Measurements from ENCODE around the gene EHD3. TPM values are rescaled to one million over a fixed set of nuclear protein-coding genes. Genes with fewer than 3 reads are reported as not detected.

The EHD3 gene
- total RNA-seq, 2 experiments from 2014 or later: 1.5 to 1.6 TPM

- no peak overlapping the region for H3K4me3 Mint-ChIP-seq
These were observed 12.4 kb downstream of the EHD3 start for GRCh38 chr2:31246184-31246852.

GRCh38 chr2:31247711-31248110 is 13.8 kb downstream of the EHD3 start:
- POLR2A ChIA-PET: no interaction called here
- DNase-seq: no peak
- Mint-ChIP-seq H3K36me3 (no peaks in the 10 kb centered on the region), H3K9me3 (no peaks in the 10 kb centered on the region), H3K27me3 (no peaks in the 10 kb centered on the region), H3K27ac (no peak overlapping the region), H3K4me3 (no peak overlapping the region), H3K4me1 (no peaks in the 10 kb centered on the region)
- no peak for ATAC-seq (ENCODE audit: low read depth)

More at GRCh38 chr2:31246184-31246852, 12.4 kb downstream of the EHD3 start:
- ATAC-seq (ENCODE audit: low read depth) (no peak), DNase-seq (no peak)
- no peaks in the 10 kb centered on the region for H3K27me3 Mint-ChIP-seq
- no peak overlapping the region for H3K27ac Mint-ChIP-seq
- no peaks in the 10 kb centered on the region for H3K36me3 Mint-ChIP-seq
- POLR2A ChIA-PET: no interaction called here
- H3K9me3 Mint-ChIP-seq: no peaks in the 10 kb centered on the region
- peaks cover 8% of the 10 kb centered on the region for H3K4me1 Mint-ChIP-seq

GRCh38 chr2:31248139-31248538 is 14.2 kb downstream of the EHD3 start:
- H3K27ac Mint-ChIP-seq: no peak overlapping the region
- ATAC-seq (ENCODE audit: low read depth) (no peak), DNase-seq (no peak)
- no peaks in the 10 kb centered on the region for H3K4me1 Mint-ChIP-seq
- POLR2A ChIA-PET: no interaction called here
- H3K9me3 Mint-ChIP-seq: no peaks in the 10 kb centered on the region
- no peaks in the 10 kb centered on the region for H3K27me3 Mint-ChIP-seq
- H3K36me3 Mint-ChIP-seq: no peaks in the 10 kb centered on the region
- H3K4me3 Mint-ChIP-seq: no peak overlapping the region

GRCh38 chr2:31249009-31249690 is 15.2 kb downstream of the EHD3 start:
- ATAC-seq (ENCODE audit: low read depth): no peak
- H3K27me3 Mint-ChIP-seq: no peaks in the 10 kb centered on the region
- H3K9me3 Mint-ChIP-seq: no peaks in the 10 kb centered on the region
- H3K36me3 Mint-ChIP-seq: no peaks in the 10 kb centered on the region
- DNase-seq: no peak
- no peak overlapping the region for H3K4me3 Mint-ChIP-seq
- POLR2A ChIA-PET: no interaction called here
- H3K27ac Mint-ChIP-seq: no peak overlapping the region
- H3K4me1 Mint-ChIP-seq: no peaks in the 10 kb centered on the region

- no peak overlapping the region for H3K27ac Mint-ChIP-seq
- POLR2A ChIA-PET: no interaction called here
- ATAC-seq (ENCODE audit: low read depth) (no peak), DNase-seq (no peak)
- no peaks in the 10 kb centered on the region for H3K27me3 Mint-ChIP-seq
- H3K4me3 Mint-ChIP-seq: no peak overlapping the region
- H3K36me3 Mint-ChIP-seq: no peaks in the 10 kb centered on the region
- H3K9me3 Mint-ChIP-seq: no peaks in the 10 kb centered on the region
- no peaks in the 10 kb centered on the region for H3K4me1 Mint-ChIP-seq
These were observed 17.1 kb downstream of the EHD3 start for GRCh38 chr2:31251018-31251417.

GRCh38 chr2:31251851-31252250 is 17.9 kb downstream of the EHD3 start:
- Mint-ChIP-seq H3K27me3 (no peaks in the 10 kb centered on the region), H3K27ac (no peak overlapping the region), H3K9me3 (no peaks in the 10 kb centered on the region), H3K36me3 (no peaks in the 10 kb centered on the region), H3K4me1 (no peaks in the 10 kb centered on the region), H3K4me3 (no peak overlapping the region)
- POLR2A ChIA-PET: no interaction called here
- DNase-seq: no peak
- no peak for ATAC-seq (ENCODE audit: low read depth)

- Mint-ChIP-seq H3K27me3 (no peaks in the 10 kb centered on the region), H3K9me3 (no peaks in the 10 kb centered on the region), H3K27ac (no peak overlapping the region), H3K4me1 (no peaks in the 10 kb centered on the region), H3K36me3 (no peaks in the 10 kb centered on the region), H3K4me3 (no peak overlapping the region)
- DNase-seq (no peak), ATAC-seq (ENCODE audit: low read depth) (no peak)
- POLR2A ChIA-PET: no interaction called here
These were observed 19.6 kb downstream of the EHD3 start for GRCh38 chr2:31253356-31254131.

GRCh38 chr2:31254237-31255203 is 20.6 kb downstream of the EHD3 start:
- no peaks in the 10 kb centered on the region for H3K4me1 Mint-ChIP-seq
- POLR2A ChIA-PET: no interaction called here
- no peak overlapping the region for H3K27ac Mint-ChIP-seq
- H3K36me3 Mint-ChIP-seq: no peaks in the 10 kb centered on the region
- no peaks in the 10 kb centered on the region for H3K9me3 Mint-ChIP-seq
- no peak overlapping the region for H3K4me3 Mint-ChIP-seq
- no peaks in the 10 kb centered on the region for H3K27me3 Mint-ChIP-seq
- ATAC-seq (ENCODE audit: low read depth): no peak
- DNase-seq: no peak

GRCh38 chr2:31255911-31256571 is 22.1 kb downstream of the EHD3 start:
- H3K27ac Mint-ChIP-seq: no peak overlapping the region
- no peak for ATAC-seq (ENCODE audit: low read depth)
- no peaks in the 10 kb centered on the region for H3K4me1 Mint-ChIP-seq
- H3K36me3 Mint-ChIP-seq: no peaks in the 10 kb centered on the region
- no peak for DNase-seq
- no peaks in the 10 kb centered on the region for H3K27me3 Mint-ChIP-seq
- no peak overlapping the region for H3K4me3 Mint-ChIP-seq
- POLR2A ChIA-PET: no interaction called here
- no peaks in the 10 kb centered on the region for H3K9me3 Mint-ChIP-seq

GRCh38 chr2:31256611-31257382 is 22.8 kb downstream of the EHD3 start:
- Mint-ChIP-seq H3K4me1 (no peaks in the 10 kb centered on the region), H3K27me3 (no peaks in the 10 kb centered on the region), H3K27ac (no peak overlapping the region), H3K4me3 (no peak overlapping the region), H3K9me3 (no peaks in the 10 kb centered on the region), H3K36me3 (no peaks in the 10 kb centered on the region)
- no peak for DNase-seq
- ATAC-seq (ENCODE audit: low read depth): no peak
- POLR2A ChIA-PET: no interaction called here

- H3K36me3 Mint-ChIP-seq: no peaks in the 10 kb centered on the region
- no peak overlapping the region for H3K27ac Mint-ChIP-seq
- no peaks in the 10 kb centered on the region for H3K9me3 Mint-ChIP-seq
- H3K27me3 Mint-ChIP-seq: no peaks in the 10 kb centered on the region
- ATAC-seq (ENCODE audit: low read depth) (no peak), DNase-seq (no peak)
- no peaks in the 10 kb centered on the region for H3K4me1 Mint-ChIP-seq
- POLR2A ChIA-PET: no interaction called here
- H3K4me3 Mint-ChIP-seq: no peak overlapping the region
These were observed 24.4 kb downstream of the EHD3 start for GRCh38 chr2:31258351-31258750.

GRCh38 chr2:31259075-31259474 is 25.1 kb downstream of the EHD3 start:
- Mint-ChIP-seq H3K36me3 (no peaks in the 10 kb centered on the region), H3K4me3 (no peak overlapping the region), H3K27ac (no peak overlapping the region), H3K4me1 (no peaks in the 10 kb centered on the region), H3K27me3 (no peaks in the 10 kb centered on the region), H3K9me3 (no peaks in the 10 kb centered on the region)
- no peak for ATAC-seq (ENCODE audit: low read depth)
- POLR2A ChIA-PET: no interaction called here
- no peak for DNase-seq
